Embryonic facial prominence (tissue), 1 donor: ENCODE results near the gene SUMO2.
"Not testable (repeated sequence)": the region's sequence is repeated elsewhere in the genome, so short reads cannot be mapped to it uniquely, and the experiment has no call there.

ENCODE experiments used
- DNase-seq: peaks from one replicate; pipeline ENCODE4 v3.0.0-alpha.2; 2016; ENCODE audit errors: extremely low spot score

SUMO2 gene

DNA sequence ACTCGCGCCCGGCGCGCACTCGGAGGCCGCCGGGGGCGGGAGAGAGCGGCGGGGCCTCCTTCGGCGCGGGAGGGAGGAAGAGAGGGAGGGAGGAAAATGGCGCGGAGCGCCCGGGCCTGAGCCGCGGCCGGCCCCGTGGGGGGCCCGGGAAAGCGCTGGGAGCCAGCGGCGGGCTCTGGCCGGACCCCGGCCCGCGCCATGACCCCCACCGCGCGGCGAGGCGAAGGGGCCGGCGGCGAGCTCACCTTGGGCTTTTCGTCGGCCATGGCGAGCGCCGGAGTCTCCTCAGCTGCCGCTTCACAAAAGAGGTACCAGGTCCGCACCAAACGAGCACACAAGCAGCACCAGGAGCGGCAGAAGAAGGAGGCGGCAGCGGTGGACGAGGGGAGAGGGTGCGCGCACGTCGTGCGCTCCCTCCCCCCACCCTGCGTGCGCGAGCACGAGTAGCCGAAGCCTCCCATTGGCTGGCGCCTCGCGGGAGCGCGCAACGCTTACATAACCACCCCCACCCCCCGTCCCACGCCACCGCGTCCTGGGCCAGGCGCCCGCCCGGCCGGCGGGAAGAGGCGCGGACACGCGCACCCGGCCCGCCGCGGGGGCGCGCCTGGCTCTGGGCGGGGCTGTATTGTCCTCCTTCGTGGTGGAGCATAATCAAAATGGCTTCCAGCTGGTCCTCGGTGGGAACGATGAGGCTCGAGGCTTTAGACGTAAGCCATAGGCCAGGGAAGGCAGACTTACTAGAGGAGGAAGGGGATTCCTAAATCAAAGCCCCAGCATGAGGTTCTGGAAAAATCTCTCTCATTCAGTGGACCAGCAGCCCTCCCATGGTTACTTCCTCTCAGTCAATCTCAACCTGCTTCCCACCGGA, at the start of gene SUMO2:
TSS of gene SUMO2 (minus strand) at position 391 of the 868 bp plus-strand sequence. CDS start at position 266, 125 bp downstream.
- DNase-seq = peak; percentile 83

DNA sequence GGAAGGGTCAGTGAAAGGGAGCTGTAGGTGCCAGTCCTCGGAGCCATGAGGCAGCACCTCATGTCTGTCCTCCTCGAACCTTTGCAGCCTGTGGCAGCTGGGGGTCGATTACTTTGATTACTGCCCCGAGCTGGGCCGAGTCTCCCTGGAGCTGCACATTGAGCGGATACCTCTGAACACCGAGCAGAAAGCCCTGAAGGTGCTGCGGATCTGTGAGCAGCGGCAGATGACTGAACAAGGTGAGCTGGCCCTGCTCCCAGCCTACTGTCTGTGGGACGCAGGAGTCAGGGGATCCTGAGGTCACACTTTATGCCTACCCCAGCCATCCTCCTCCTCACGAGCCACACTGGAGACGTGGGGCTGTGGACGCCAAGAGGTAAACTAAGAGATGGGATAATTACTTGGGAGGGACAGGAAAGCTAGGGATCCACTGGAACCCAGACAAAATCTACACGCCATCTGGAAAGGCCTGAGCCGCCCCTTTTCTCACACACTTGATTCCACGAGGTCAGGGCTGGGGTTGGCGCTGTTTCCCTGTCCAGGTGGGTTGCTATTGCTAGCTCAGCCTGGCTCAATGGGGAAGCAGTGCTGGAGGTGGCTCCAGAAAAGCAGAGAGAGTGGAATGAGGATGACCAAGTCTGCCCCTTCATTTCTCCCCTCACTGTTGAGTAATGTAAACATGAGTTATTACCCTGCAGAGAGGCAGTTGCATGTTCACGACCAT, 49.1 kb upstream of the SUMO2 start:
- no peak for DNase-seq

DNA sequence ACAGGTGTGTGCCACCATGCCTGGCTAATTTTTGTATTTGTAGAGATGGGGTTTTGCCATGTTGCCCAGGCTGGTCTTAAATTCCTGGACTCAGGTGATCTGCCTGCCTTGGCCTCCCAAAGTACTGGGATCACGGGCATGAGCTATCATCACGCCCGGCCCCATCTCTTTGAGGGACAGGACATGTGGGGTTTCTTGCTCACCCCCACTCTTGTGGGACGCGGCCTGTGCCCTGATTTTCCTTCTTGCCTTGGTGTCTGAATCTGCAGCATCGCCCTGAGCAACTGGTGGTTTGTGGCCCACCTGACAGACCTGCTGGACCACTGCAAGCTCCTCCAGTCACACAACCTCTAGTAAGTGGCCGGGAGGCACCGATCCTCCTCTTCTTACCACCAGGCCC, 48.3 kb upstream of the SUMO2 start:
- DNase-seq = no peak

DNA sequence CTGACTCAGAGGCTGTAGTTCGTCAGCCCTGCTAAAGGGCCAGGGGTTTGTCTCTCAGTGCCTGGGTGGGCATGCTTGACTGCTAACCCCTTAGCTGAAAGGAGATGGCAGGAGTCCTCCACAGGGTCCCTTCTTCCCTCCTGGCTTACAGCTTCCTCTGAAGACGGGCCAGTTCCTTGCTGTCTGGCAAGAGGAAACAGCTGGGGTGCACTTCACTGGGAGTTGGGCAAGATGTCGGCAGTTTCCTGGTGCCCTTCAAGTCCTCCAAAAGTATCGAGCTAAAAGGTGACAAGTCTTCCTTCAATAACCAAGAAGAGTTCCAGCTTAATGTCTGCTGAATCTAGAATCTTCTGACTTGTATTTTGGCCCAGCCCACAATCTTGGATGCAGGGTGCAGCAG, 46.1 kb upstream of the SUMO2 start:
- DNase-seq = no peak

DNA sequence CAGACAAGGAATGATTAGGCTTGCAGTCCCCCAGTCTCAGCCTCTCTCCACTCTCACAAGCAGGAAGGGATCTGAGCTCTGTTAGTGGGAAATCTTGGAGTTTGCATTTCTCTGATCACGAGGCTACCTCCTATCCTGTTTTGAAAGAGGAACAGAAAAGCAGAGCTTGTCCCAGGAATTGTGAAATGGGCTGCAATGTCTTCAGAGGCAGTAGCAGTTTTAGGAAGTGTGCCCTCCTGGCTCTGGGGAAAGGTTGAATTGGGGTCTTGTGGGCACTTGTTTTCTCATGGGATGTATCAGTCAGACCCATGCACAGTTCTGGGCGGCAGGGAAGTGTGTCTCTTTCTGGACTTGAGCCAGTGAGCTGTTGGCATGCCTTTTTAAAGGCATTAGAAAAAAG, 45.5 kb upstream of the SUMO2 start:
- DNase-seq = no peak

DNA sequence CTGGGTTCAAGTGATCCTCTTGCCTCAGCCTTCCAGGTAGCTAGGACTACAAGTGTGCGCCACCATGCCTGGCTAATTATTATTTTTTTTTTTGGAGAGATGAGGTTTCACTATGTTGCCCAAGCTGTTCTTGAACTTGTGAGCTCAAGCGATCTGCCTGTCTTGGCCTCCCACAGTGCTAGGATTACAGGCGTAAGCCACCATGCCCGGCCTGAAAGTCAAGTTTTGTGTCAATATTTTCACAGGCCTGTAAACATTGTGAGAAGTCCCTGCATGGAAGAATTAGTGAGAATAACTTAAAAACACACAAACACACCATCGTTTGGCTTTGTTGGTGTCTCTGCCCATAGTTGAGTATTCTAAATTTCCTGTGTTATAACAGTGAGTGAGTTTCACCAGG, 45.0 kb upstream of the SUMO2 start:
- no peak for DNase-seq

DNA sequence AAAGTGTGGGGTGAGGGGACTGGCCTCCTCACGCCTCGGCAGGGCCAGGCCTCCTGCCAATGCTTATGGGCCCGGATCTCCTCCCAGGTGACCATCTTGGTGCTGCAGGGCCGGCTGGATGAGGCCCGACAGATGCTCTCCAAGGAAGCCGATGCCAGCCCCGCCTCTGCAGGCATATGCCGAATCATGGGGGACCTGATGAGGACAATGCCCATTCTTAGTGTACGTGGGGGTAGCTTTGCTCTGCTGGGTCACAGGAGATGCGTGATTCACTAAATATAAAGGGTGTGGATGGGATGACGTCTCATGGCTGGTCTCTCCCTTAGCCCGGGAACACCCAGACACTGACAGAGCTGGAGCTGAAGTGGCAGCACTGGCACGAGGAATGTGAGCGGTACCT, 42.3 kb upstream of the SUMO2 start:
- no peak for DNase-seq

DNA sequence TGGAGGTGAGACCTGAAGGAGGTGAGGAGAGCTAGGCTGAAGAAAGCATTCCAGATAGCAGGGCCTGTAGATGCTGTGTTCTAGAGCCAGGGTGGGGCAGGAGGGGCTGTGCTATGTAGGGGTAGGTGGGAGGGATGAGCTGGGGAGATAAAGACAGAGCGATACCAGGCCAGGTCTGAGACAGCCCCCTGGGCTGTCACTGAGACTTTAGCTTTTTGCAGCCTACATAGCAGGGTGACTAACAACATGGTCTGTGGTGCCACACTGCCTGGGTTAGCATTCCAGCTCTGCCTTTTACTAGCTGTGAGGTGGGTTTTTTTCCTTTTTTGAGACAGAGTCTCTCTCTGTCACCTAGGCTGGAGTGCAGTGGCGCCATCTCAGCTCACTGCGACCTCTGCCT, 37.1 kb upstream of the SUMO2 start:
- no peak for DNase-seq

DNA sequence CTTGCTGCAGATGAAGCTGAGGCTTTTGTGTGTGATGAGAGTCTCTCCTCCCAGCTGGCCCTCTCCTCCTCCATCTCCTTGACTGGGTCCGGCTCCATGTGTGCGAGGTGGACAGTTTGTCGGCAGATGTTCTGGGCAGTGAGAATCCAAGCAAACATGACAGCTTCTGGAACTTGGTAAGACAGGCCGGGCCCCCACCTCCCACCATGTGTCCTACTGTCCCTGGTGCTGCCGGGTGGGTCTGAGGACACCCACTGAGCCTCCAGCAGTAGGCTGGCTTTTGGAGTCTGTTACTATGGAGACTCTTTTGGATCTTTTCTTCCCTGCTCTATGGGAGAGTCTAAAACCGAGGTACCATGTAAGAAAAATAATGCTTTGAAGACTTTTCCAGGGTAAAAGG, 35.4 kb upstream of the SUMO2 start:
- DNase-seq = no peak

DNA sequence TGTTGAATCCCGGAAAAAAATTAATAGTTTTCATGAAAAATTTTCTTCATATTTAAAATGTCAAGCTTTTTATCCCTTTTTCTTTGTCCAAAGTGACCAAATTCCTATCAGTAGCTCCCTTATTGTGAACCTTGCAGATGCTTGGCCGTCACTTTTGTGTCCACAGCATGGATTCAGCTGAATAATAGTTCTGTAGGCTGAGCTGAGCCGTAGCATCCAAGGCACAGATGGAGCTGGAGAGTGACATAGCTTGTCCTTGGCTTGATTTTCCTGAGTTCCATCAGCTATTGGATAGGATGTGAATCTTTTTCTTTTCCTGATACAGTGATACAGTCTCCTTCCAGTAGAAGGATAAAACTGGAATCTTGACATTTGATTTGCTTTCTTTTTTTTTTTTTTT, 26.3 kb upstream of the SUMO2 start:
- DNase-seq = no peak

DNA sequence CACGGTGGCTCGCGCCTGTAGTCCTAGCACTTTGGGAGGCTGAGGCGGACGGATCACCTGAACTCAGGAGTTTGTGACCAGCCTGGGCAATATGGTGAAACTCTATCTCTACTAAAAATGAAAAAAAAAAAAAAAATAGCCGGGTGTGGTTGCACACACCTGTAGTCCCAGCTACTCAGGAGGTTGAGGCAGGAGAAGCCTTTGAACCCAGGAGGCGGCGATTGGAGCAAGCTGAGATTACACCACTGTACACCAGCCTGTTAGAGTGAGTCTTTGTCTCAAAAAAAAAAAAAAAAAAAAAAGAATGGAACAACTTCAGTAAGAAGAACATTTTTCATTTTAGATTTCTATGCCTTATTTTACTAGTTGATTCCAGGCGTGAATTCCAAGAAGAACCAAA, 25.4 kb upstream of the SUMO2 start:
- DNase-seq = no peak

DNA sequence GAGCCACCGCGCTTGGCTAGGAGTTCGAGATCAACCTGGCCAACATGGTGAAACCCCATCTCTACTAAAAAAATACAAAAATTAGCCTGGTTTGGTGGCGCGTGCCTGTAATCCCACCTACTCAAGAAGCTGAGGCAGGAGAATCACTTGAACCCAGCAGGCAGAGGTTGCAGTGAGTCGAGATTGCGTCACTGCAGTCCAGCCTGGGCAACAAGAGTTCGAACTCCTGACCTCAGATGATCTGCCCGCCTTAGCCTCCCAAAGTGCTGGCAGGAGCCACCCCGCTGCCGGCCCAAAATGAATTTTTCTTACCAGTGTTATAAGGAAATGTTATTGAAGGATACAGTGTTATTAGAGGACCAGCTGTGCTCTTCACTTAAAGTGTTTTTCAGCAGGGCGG, 25.0 kb upstream of the SUMO2 start:
- DNase-seq = no peak

DNA sequence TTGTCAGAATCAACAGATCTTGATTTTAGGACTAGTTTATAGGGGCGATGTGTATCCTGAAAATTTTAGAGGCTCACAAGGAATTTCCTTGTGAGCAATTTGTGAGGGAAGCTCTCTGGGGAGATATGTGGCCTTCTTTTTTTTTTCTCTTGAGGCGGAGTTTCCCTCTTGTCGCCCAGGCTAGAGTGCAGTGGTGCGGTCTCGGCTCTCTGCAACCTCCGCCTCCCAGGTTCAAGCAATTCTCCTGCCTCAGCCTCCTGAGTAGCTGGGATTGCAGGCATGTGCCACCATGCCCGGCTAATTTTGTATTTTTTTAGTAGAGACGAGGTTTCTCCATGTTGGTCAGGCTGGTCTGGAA, 24.3 kb upstream of the SUMO2 start:
- DNase-seq = not testable (repeated sequence)

DNA sequence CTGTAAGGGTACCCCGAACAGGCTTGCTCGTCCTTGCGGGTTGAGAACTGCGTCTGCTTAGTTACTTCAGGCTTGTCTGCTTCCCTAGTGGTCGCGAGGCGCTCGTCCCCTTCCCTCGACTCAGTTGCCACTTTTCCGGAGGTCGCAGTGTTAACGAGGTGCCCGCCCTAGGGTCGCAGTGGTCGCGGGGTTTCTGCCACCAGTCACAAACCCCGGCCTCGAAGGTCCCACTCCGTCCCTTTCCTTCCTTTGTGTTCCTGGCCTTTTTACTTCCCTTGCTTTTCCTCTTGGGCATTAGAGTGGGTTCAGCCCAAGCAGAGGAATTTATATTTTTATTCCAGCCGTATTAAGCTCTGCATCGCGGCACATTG, 23.0 kb upstream of the SUMO2 start:
- no peak for DNase-seq

DNA sequence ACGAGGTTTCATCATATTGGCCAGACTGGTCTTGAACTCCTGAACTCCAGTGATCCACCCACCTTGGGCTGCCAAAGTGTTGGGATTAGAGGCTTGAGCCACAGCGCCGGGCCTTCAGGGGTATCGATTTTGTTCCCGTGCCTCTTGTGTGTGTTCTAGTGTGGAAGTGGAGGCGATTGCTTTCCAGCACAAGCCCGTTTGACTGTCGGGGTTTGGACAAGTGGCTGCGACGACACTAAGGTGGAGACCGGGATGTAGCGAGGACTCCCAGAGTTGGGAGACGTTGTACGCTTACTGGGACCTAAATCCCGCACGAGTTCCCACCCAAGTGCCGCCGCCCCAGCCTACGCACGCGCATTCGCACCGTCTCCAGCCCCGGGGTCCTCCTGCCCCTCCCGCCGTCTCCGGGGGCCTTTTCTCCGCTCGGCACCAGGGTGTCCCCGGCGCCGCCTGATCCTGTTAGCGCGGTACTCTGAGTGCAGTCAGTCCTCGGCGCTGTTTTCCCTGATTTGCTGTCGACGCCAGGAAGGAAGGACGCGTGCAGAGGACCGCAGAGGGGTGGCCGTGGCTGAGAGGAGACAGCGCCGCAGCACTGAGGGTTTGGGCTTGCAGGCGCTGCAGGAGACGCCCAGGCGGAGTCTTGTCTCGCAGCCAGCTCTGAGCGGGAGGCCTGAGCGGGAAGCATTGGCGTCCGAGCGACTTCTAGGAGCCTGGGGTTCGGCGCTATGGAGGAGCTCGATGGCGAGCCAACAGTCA, 22.5 kb upstream of the SUMO2 start, which contains the start of gene NUP85:
TSS of gene NUP85 (plus strand) at position 643 of the 756 bp plus-strand sequence. CDS start at position 726, 83 bp downstream.
- DNase-seq = peak; percentile 88

DNA sequence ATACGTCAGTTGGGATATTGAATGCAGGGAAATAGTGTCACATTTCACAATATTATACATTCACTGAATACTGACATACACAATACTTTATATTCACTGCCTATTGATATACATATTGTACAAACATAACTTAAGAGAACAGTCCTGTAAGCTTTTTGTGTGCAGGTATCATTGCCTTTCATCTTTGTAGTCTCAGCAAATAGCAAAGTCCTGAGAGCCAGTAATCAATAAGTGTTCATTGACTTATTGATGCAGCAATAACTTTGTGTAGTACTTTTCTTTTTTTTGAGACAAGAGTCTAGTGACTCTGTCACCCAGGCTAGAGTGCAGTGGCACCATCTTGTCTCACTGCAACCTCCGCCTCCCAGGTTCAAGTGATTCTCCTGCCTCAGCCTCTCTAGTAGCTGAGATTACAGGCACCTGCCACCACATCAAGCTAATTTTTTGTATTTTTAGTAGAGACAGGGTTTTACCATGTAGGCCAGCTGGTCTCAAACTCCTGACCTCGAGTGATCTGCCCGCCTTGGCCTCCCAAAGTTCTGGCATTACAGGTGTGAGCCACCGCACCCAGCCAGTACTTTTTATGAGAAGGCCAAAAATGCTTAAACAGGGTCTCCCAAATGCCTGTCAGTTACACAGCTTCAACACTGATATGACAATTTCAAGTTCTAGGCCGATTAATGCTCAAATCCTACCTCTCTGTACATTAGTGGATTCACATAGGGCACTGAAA, 17.3 kb upstream of the SUMO2 start:
- DNase-seq = no peak

DNA sequence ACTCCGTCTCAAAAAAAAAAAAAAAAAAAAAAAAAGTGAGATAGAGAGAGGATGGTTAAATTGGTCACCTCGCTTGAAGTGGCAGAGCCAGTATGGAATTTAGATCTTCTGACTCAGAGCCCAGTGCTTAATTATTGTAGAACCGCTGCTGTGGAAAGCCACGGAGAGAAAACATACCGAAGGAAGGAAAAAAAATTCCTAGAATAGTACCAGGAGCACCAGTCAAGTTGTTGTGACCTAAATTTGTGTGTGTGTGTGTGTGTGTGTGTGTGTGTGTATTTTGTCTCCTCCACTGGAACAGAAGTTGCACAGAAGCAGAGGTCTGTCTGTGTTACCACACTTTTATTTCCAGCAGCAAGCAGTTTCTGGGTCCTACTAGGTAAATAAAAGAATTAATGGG, 12.1 kb upstream of the SUMO2 start:
- DNase-seq = no peak

DNA sequence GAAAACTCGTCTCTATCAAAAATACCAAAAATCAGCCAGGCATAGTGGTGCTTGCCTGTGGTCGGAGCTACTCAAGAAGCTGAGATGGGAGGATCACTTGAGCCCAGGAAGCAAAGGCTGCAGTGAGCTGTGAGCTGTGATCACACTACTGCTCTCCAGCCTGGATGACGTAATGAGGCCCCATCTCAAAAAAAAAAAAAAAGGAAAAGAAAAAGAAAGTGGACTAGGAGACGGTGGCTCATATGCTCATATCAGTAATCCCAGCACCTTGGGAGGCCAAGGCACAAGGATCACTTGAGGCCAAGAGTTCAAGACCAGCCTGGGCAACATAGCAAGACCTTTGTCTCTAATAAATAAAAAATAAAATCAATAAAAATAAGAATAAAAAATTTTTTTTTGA, 8.8 kb upstream of the SUMO2 start:
- no peak for DNase-seq

DNA sequence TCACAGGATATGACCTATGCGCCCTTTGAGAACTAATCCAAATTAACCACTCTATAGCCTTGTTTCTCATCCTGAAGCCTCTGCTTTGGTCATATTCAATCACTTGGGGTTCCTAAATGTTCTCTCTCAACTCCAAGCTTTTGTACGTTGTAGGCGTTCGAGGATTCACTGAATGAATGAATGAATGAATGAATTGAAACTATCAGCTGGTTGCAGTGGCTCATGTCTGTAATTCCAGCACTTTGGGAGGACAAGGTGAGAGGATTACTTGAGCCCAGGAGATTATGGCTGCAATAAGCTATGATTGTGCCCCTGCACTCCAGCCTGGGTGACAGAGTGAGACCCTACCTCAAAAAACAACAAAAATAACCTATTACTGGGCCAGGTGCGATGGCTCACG, 5.9 kb upstream of the SUMO2 start:
- DNase-seq = no peak

DNA sequence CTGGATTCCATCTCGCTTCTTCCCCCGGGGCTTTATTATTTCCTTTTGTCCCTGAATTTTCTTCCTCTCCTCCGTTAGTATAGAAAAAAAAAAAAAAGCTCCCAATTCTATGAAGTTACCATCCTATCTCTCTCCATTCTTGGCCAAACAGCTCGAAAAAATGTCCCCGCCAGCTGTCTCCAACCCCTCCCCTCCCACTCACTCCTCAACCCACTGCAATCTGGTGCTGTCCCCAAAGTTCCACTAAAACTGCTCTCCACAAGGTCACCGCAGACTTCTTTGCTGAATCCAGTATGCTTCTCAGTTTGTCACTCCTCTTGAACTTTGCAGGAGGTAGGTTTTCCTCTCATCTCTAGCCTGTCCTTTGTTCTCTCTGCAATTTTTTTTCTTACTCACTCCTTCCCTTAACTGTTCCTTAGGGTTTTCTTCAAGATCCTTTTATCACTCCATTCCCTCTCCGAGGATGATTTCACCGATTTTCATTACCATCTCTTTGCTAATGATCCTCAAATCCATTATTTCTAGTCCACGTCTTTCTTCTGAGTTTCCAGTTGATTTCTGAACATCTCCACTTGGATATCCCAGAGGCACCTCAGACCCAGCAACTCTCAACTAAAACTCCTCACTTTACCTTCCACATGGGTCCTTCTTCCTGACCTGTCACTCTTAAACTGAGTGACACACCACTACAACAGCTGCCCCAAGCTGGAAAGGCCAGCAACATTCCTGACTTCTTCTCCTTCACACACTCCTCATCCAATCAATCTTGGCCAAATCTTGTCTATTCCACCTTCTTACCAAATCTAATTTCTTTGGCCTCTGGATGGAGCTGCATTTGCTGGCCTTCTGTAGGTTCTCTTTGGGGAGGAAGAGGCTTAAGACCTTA, 1.5 kb upstream of the SUMO2 start:
- DNase-seq = no peak

DNA sequence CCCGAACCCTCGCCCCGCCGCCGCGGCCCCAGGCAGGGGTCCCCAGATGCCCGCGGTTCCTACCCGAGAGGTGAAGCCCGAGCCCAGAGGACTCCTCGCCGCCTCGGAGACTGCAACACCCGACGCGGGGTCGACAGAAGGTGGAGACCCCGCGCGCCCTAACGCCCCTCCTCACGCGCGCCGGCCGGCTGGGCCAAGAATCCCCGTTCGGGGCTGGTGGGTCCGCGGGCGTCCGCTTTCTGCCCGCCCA, 515 bp downstream of the SUMO2 start:
- no peak for DNase-seq
